ENCODE results near the gene NXPH2. TPM values are rescaled to one million over a fixed set of nuclear protein-coding genes. Genes with fewer than 3 reads are reported as not detected.
"Not testable (repeated sequence)": the region's sequence is repeated elsewhere in the genome, so short reads cannot be mapped to it uniquely, and the experiment has no call there.

Gene NXPH2
- total RNA-seq, 2 experiments from 2014 or later, result not detected

DNA sequence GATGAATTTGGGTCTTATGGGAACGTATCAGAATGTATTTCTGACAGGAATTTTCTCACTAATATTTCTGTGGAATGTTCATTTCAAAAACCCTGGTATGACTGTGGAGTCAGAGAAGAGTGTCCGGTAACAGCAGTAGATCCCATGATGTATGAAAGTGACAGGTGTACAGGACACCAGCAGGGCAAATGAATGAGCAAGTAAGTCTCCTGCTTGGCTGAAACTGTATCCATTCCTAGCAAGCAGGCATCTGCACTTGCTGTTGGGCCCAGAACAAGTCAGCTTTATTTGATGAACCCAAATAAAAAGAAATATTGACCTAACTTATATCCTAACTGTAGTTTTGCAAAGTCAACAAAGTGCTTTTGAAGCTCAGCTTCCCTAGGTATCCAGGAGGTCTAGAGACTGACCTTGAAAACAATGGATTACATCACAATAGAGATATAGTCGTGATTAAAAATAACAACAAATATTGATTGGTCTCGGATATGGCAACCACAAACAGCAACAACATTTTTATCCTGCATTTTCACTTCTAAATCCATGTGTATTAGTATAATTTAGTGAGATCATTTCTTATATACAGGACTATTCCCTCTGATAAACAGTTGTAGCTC is 37.6 kb downstream of the NXPH2 start:
- H3K36me3 Mint-ChIP-seq (ENCODE audit: low read depth), result no peaks in the 10 kb centered on the region
- CTCF ChIA-PET, result no interaction called here
- TF ChIP-seq, protein P1, sequence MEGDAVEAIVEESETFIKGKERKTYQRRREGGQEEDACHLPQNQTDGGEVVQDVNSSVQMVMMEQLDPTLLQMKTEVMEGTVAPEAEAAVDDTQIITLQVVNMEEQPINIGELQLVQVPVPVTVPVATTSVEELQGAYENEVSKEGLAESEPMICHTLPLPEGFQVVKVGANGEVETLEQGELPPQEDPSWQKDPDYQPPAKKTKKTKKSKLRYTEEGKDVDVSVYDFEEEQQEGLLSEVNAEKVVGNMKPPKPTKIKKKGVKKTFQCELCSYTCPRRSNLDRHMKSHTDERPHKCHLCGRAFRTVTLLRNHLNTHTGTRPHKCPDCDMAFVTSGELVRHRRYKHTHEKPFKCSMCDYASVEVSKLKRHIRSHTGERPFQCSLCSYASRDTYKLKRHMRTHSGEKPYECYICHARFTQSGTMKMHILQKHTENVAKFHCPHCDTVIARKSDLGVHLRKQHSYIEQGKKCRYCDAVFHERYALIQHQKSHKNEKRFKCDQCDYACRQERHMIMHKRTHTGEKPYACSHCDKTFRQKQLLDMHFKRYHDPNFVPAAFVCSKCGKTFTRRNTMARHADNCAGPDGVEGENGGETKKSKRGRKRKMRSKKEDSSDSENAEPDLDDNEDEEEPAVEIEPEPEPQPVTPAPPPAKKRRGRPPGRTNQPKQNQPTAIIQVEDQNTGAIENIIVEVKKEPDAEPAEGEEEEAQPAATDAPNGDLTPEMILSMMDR (IDR thresholded peaks at IDR 0.05), result no peak
- intact Hi-C loops (cut with micrococcal nuclease), result no loop called here
- POLR2A ChIA-PET, result no interaction called here
- H3K4me1 Mint-ChIP-seq (ENCODE audit: low read depth), result no peaks in the 10 kb centered on the region
- ATAC-seq, result no peak
- H3K4me3 Mint-ChIP-seq, result no peak overlapping the region
- no peaks in the 10 kb centered on the region for H3K9me3 Mint-ChIP-seq
- peaks cover 1% of the 10 kb centered on the region for H3K27me3 Mint-ChIP-seq
- no peak overlapping the region for H3K27ac Mint-ChIP-seq
- DNase-seq, result no peak

DNA sequence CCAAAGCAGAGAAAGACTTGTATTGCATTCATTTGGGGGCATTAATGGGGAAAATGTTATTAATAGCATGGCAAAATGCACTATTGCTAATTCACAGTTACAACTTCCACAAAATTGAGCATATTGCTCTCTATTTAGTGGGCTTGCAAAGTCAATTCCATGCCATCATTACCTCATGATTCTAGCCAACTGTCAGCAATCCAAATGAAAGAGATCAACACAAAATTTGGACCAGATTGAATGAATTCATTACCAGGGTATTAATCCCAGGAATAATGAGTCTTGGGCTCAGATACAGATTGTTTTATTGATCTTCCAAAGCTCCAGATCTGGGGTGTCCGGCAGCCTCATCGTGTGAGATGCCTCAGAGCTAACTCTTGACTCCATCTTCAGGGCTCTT is 38.3 kb downstream of the NXPH2 start:
- intact Hi-C loops (cut with micrococcal nuclease), result no loop called here
- CTCF ChIA-PET, result no interaction called here
- no peaks in the 10 kb centered on the region for H3K4me1 Mint-ChIP-seq (ENCODE audit: low read depth)
- H3K4me3 Mint-ChIP-seq, result no peak overlapping the region
- POLR2A ChIA-PET, result no interaction called here
- ATAC-seq (no peak), DNase-seq (no peak)
- peaks cover 3% of the 10 kb centered on the region for H3K9me3 Mint-ChIP-seq
- H3K36me3 Mint-ChIP-seq (ENCODE audit: low read depth), result peaks cover under 1% of the 10 kb centered on the region
- TF ChIP-seq, protein P1 (IDR thresholded peaks at IDR 0.05), result no peak
- no peak overlapping the region for H3K27ac Mint-ChIP-seq
- peaks cover 1% of the 10 kb centered on the region for H3K27me3 Mint-ChIP-seq

DNA sequence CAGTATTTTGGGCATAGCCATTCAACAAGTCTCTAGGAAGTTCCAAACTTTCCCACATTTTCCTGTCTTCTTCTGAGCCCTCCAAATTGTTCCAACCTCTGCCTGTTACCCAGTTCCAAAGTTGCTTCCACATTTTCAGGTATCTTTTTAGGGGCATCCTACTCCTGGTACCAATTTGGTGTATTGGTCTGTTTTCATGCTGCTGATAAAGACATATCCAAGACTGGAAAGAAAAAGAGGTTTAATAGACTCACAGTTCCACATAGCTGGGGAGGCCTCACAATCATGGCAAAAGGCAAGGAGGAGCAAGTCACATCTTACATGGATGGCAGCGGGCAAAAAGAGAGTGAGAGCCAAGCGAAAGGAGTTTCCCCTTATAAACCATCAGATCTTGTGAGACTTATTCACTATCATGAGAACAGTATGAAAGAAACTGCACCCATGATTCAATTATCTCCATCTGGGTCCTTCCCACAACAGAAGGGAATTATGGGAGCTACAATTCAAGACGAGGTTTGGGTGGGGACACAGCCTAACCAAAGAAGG is 43.1 kb downstream of the NXPH2 start:
- POLR2A ChIA-PET; DNase-seq; H3K27ac Mint-ChIP-seq; H3K36me3 Mint-ChIP-seq (ENCODE audit: low read depth); intact Hi-C loops (cut with micrococcal nuclease); H3K27me3 Mint-ChIP-seq; ATAC-seq; H3K4me3 Mint-ChIP-seq; H3K4me1 Mint-ChIP-seq (ENCODE audit: low read depth); CTCF ChIA-PET: not testable (repeated sequence)
- peaks cover 18% of the 10 kb centered on the region for H3K9me3 Mint-ChIP-seq

DNA sequence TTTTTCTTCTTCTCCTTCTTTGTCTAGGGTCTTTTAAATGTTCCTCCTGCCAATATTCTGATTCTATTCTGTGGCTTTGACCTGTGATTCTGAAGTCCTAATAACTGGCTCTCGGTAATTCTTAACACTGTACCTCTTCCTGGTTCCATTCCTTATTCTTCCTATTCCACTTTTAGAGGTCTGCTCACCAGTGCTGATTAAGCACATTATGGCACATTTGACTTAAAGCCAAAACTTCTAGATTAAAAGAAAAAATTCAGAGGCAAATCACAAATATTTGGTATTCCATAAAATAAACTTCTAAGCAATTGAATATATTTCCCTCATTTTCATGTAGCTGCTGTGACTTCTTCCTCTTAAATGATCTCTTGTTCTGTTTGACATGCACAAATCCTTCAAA is 47.5 kb downstream of the NXPH2 start:
- Mint-ChIP-seq H3K4me1 (ENCODE audit: low read depth) (no peaks in the 10 kb centered on the region), H3K27ac (no peak overlapping the region), H3K9me3 (peaks cover 21% of the 10 kb centered on the region), H3K4me3 (no peak overlapping the region), H3K27me3 (peaks cover 8% of the 10 kb centered on the region), H3K36me3 (ENCODE audit: low read depth) (peaks cover 3% of the 10 kb centered on the region)
- ChIA-PET POLR2A (no interaction called here), CTCF (no interaction called here)
- intact Hi-C loops (cut with micrococcal nuclease), result no loop called here
- TF ChIP-seq, protein P1 (IDR thresholded peaks at IDR 0.05), result no peak
- DNase-seq, result no peak
- no peak for ATAC-seq

DNA sequence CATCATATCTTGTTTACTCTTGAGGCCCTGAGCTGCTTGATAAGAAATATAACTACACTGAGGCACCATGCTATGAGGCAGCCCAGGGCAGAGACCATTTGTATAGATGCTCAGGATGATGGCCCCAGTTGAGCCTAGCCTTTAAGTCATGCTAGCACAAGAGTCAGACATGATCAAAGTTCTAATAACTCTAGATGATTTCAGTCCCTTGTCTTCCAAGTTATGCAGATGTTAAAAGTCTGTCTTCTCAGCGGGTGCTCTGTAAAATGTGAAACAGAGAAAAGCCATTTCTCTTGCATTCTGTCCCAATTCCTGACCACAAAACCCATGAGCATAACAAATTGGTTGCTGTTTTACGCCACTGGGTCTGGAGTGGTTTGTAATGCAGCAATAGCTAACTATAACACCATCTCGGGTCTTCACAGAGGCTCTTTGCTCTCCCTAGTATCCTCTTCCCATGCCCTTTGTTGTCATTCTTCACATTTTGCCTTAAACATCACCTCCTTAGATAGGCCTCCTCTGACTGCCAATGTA is 49.6 kb downstream of the NXPH2 start:
- TF ChIP-seq, protein P1 (IDR thresholded peaks at IDR 0.05), result no peak
- Mint-ChIP-seq H3K4me1 (ENCODE audit: low read depth) (no peaks in the 10 kb centered on the region), H3K36me3 (ENCODE audit: low read depth) (no peaks in the 10 kb centered on the region), H3K27me3 (peaks cover 8% of the 10 kb centered on the region), H3K4me3 (no peak overlapping the region), H3K27ac (no peak overlapping the region), H3K9me3 (peaks cover 11% of the 10 kb centered on the region)
- ATAC-seq (no peak), DNase-seq (no peak)
- CTCF ChIA-PET, result no interaction called here
- intact Hi-C loops (cut with micrococcal nuclease), result no loop called here
- POLR2A ChIA-PET, result no interaction called here

Data from activated CD8-positive, alpha-beta T cell treated with anti-CD3 and anti-CD28 coated beads for 36 hours (primary cell).